Posterior vena cava (tissue), 2 donors: ENCODE results near the gene RPP25L. TPM values are rescaled to one million over a fixed set of nuclear protein-coding genes. Genes with fewer than 3 reads are reported as not detected.

Source experiments
- DNase-seq: peaks from one replicate; pipeline ENCODE4 v3.0.0-alpha.2; 2020; ENCODE audit warnings: low spot score
- intact Hi-C, 2 donors: fragments of 100-400 bp; cut with DNase I; formaldehyde crosslinking; loops; one replicate each; pipeline versions ENCODE4 v1.14.1 to v1.14.2; 2022 to 2023
- total RNA-seq, 2 donors: library from RNA; stranded (reverse); fragmentation: NEBNext Ultra II Directional; extraction: Animal tissue kit (Norgen Biotek cat#: 25700); gene quantifications; one replicate each; pipeline ENCODE4 v1.2.1, GENCODE V29; 2021
- donor health status: DM: yes; HTN: yes; CAD: no.
- donor health status: DM: yes; HTN: yes; CAD: no.

Gene RPP25L
- total RNA-seq, 2 donors from 2014 or later: 5.1 to 10.8 TPM

DNA sequence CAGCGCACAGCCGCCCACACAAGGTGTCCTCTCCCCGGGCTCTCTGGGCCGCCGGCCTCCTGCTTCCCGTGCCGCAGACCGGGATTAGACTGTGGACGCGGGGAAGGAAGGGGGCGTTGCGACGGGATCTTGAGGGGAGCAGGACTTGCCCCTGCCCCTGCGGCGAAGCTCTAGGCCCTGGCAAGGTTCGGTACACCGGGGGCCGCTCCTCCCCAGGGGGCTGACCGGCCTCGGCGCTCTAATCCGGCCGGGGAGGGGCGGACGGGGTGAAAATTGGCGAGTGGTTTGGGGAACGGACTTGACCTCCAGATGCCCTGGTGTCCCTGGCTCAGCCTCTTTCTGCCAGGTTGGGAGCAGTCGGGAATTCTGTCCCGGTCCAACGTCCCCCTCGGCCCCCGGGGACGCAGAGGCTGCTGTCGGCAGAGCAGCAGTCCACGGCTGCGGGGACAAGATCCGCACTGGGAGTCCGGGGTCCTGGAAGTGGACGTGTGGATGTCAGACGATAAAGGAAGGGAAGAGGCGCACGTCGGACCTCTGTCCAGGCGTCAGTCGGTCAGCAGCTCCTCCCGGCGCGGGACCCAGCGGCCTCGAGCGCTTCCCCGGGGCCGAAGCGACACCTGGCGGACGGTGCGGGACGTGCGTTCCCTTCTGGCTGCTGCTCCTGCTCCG is 20.5 kb downstream of the RPP25L start:
- intact Hi-C loops: loop anchor here (5.0 to 10.0 kb wide), 3 partner anchors 44 to 187 kb away; no protein-coding TSS in a partner anchor

DNA sequence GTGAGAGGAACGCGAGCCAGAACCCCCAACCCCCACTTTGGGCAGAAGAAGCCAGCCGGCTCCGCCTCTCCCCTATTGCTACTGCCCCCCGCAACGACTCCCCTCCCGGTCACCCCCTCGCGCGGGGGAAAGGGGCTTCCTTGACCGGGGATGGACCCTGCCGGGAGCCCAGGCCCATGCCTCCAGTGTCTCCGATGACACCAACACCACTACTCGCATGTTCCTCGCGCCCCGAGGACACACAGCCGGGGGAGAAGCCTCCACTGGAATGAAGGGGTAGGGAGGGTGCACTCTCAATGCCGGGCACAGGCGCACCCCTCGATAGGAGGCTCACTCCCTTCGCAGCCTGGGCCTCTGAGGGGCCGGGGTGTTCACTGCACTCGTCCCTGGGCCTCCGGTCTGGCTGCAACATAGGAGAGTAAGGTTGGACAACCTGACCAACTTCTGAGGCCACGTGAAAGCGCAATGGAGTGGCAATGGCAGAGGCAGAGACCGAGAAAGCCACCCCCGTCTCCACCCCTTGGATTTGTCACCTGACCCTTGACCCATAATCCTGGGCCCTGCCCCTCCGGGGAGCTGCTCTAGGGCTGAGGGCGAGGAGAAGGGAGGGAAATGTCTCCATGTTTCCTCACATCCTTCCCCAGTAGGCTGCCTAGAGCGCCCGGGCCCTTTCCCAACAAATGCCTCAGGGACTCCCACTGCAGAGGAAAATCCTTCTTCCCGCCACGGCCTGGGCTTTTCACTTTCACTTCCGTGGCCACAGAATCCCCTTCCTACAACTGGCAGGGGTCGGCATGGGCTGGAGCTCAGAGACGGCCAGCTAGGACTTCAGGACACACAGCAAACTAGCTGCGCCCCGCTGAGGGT is 21.3 kb downstream of the RPP25L start:
- no peak for DNase-seq
- intact Hi-C loops: loop anchor here (5.0 to 10.0 kb wide), 3 partner anchors 43 to 186 kb away; no protein-coding TSS in a partner anchor

More for the DNA sequence above, 20.5 kb downstream of the RPP25L start:
- peak; percentile 97 for DNase-seq

DNA sequence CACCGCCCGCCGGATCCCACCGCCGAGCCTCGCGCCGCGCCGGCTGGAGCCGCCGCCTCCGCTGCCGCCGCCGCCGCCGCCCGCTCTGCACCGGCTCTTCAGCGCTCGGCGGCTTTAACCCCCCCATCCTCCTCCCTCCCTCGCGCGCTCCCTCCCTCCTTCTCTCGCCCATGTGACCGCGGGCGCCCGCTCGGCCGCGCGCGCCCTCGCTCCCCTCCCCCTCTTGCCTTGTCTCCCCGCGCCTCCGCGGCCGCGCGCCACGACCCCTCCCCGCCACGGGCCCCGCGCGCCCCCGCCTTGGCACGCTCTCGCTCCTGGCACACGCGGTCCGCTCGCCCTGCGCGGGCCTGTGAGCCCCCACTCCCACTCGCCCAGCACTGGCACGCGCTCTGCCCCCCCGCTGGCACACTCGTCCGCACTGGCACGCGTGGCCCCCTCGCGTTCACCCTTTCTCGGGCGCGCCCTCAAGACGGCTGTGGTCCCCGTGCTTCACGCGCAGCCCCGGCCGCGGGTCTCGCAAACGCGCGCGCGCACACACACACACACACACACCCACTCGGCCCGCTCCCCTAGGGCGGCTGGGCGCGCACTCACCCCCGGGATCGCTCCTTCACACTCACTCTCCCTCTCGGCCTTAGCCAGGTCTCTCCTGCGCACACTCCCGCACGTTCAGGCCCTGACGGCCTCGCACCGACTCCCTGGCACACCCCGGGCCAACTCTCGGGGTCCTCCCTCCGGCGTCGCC is 22.1 kb downstream of the RPP25L start, which contains the start of gene CNTFR:
TSS of gene CNTFR (minus strand) at position 89 of the 745 bp plus-strand sequence. CDS start 20,743 bp downstream, outside the sequence.
- DNase-seq: peak; percentile 84
- intact Hi-C loops: loop anchor here (5.0 to 10.0 kb wide), 3 partner anchors 43 to 185 kb away; no protein-coding TSS in a partner anchor

DNA sequence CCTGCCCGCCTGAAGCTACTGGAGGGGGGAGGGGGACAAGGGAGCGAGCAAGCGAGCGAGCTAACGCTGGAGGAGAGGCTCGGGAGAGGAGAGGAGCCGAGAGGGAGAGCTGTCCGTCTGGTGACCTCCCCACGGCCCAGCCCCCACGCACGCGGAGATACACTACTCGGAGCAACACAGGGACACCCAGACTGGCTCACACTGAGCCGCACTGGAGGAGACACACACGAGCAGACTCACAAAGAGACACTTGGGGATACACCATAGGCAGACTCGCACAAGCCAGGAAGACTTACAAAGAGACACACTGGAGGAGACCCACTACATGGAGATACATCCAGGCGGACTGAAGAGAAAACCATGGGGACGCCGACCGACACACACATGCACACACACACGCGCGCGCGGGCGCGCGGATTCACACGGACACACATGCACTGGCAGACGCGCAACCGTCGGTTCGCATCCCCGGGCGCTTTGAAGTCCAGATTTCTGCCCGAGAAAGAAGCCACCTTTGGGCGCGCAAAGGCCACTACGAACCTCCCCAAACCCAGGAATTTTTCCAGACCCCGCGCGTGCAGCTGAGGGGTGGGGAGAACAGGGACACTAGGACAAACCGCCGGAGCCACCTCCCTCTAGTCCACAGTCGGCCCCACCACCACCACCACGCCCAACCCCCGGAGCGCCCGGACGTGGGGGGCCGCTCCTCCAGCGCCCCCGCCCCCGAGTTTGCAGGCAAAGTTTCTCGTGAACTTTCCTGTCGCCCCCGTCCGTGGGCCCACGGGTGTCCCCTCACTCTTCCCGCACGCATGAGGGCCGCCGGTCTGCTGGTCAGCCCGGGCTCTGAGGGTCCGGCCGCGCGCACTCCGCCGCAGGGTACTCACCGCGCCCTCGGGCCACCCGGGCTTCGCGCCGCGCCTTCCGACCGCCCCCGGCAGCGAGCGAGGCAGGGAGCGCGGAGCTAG is 22.9 kb downstream of the RPP25L start:
- intact Hi-C loops: loop anchor here in 1 of 2 donors (10.0 kb wide), 1 partner anchor 184 kb away; no protein-coding TSS in a partner anchor
- DNase-seq: no peak

DNA sequence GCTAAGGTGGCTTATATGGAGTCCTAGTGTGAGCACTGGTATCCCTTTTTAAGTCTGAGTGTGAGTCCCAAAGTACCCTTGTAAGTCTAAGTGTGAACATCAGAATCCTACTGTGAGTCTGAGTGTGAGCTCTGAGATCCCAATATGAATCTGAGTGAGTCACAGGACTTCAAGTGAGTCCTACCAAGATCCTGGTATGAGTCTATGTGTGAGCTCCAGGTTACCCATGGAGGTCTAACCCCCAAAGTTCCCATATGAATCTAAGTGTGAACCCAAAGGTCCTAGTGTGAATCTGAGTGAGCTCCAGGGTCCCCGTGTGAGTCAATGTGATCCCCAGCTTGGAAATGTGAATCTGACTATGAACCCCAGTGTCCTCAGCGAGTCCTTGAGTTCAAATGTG is 24.6 kb downstream of the RPP25L start:
- DNase-seq: no peak
- intact Hi-C loops: loop anchor here in 1 of 2 donors (10.0 kb wide), 1 partner anchor 182 kb away; no protein-coding TSS in a partner anchor

DNA sequence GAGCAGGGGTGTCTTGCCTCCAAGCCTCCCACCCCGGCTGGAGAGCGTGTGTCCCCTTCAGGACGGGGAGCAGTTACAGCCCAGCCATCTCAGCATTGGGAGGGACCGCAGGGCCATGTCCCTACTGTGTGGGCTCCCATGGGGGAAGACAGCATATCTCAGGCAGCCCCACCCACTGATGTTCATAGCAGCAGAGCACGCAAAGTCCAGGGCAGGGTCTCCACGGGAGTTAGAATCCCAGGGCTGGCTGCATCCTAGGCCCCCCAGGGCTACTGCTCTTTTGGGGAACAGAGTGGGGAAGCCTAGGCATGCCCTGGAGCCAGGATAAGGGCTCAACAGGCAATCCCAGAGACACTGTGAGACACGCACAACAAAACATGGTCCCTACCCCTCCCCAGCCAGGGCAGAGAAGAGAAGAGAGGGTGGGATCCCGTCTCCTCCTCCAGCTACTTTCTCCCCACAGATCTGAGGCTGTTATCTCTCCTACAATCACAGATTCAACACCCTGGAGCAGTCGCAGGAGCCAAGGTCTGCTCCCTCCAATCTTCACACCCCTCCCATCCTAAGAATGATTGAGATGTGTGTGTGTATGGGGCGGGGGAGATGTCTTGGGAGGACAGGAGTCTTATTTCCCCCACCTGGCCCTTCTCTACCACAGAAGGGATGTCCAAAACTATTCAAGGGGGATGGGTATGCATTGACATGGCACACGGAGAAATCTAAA is 25.8 kb downstream of the RPP25L start:
- intact Hi-C loops: loop anchor here in 1 of 2 donors (10.0 kb wide), 1 partner anchor 181 kb away; no protein-coding TSS in a partner anchor
- no peak for DNase-seq

DNA sequence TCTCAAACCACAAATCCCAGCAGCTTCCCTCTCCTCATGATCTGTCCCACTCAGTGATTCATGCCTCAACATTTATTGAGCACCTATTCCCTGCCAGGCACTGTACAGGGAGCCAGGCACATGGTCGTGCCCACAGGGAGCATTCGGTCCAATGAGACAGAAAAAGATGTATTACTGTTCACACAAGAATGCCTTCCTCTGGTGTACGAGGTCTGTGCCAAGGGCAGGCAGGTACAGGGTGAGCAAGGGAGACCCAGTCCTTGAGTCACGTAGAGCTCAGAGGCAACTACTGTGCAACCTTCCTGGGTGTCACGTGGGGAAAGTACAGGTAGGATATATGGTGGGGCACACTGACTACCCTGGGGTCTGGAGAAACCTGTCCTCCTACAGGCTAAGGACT is 26.9 kb downstream of the RPP25L start:
- DNase-seq: no peak
- intact Hi-C loops: loop anchor here in 1 of 2 donors (10.0 kb wide), 1 partner anchor 180 kb away; no protein-coding TSS in a partner anchor

DNA sequence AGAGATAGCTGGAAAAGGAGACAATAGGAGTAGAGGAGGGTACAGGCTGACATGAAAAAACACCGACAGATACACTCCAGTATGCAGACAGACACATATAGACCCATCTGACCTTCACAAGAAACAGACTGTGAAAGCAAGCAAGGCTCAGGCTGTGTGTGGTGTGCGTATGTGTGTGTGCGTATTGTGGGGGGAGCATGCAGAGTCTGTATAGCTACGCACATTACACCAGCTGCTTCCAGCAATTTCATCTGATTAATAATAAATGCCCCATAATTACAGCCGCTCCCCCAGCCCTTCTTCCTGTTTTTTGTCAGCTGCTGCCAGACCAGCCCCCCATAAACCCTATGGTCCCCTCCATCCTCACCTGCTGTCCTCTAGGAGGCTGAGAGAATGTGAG is 29.1 kb downstream of the RPP25L start:
- intact Hi-C loops: loop anchor here in 1 of 2 donors (10.0 kb wide), 1 partner anchor 178 kb away; no protein-coding TSS in a partner anchor
- no peak for DNase-seq

DNA sequence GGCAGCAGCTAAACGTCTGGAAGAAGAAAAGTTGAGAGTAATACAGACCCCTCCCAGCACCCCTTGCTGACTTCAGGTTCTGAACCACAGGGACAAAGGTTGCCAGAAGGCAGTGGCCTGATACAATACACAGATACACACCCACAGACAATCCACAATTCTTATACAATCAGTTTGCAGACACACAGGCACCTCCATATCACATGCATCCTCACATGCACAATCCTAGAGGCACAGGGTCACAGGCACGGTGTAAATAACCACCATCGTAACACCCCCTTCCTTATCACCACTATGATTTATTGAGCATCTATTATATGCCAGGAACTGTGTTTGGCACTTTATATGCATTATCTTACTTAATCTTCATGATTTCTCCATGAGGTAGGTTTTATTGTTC is 30.6 kb downstream of the RPP25L start:
- no peak for DNase-seq
- intact Hi-C loops: loop anchor here in 1 of 2 donors (10.0 kb wide), 1 partner anchor 177 kb away; no protein-coding TSS in a partner anchor

DNA sequence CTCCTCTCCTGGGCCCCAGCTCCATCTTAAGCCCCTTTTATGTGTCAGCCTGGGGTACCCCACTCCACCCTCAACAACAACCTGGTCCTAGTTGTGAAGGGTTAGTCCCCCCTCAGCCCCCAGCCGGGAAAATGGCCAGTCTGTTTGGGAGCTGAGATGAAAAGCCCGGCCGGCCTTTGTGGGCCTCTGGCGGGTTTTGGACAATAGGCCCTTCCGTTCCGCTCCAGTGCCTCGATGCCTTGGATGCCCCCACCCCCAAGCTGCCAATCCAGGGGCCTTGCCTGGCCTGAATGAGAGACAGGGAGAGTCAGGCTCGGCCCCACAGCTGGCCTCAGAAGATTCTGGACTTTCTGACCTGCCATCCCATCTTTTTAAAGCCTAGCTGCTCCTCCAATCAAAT is 31.5 kb downstream of the RPP25L start:
- DNase-seq: no peak
- intact Hi-C loops: loop anchor here in 1 of 2 donors (10.0 kb wide), 1 partner anchor 176 kb away; no protein-coding TSS in a partner anchor

DNA sequence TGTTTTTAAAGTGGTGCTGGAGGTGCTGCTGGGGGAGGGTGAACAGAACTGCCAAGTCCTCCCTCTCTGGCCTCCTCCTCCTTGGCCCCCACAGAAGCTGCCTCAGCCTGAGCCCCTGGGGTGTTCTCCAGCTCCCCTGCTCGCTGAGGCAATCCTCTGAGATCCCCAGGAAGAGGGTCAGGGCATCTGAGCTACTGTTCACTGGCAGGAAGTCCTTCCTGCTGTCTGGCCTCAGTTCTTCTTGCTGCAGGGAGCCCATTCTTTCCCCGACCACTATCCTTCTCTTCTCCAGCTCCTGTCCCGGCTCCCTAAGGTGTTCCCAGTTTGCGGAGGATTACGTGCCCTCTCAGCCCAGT is 32.1 kb downstream of the RPP25L start:
- DNase-seq: no peak

DNA sequence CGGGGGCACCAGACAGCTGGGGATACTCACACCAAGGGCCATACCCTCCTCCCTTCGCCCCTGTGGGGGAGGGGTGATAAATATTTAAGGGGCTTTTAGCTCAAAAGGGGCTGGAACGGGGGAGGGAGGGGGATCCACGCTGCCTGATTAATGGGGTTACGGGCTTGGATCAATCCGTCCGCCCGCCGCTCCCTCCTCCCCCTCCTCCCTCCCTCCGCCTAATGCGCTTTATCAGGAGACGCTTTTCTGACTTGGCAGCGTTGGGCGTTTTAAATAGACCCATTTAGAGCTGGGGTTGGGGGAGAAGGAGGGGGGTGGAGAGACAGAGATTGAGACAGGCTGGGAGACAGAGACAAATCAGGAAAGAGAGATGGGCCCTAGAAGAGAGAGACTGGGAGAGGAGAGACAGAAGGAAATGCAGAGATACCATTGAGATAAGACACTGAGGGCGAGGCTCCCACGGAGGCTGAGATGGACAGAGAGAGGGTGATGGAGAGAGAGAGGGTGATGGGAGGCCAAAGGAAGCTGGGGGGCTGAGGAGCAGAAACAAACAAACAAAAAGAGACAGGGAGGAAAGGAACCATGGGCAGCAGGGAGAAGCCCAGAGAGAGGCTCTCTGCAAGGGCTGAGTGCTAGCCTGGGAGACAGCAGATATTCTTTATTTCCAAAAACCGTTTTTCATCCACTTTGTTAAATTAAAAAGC is 32.6 kb downstream of the RPP25L start:
- DNase-seq: no peak
- intact Hi-C loops: no loop called here

More for the DNA sequence above, 32.1 kb downstream of the RPP25L start:
- intact Hi-C loops: loop anchor here in 1 of 2 donors (10.0 kb wide), 1 partner anchor 175 kb away; no protein-coding TSS in a partner anchor

DNA sequence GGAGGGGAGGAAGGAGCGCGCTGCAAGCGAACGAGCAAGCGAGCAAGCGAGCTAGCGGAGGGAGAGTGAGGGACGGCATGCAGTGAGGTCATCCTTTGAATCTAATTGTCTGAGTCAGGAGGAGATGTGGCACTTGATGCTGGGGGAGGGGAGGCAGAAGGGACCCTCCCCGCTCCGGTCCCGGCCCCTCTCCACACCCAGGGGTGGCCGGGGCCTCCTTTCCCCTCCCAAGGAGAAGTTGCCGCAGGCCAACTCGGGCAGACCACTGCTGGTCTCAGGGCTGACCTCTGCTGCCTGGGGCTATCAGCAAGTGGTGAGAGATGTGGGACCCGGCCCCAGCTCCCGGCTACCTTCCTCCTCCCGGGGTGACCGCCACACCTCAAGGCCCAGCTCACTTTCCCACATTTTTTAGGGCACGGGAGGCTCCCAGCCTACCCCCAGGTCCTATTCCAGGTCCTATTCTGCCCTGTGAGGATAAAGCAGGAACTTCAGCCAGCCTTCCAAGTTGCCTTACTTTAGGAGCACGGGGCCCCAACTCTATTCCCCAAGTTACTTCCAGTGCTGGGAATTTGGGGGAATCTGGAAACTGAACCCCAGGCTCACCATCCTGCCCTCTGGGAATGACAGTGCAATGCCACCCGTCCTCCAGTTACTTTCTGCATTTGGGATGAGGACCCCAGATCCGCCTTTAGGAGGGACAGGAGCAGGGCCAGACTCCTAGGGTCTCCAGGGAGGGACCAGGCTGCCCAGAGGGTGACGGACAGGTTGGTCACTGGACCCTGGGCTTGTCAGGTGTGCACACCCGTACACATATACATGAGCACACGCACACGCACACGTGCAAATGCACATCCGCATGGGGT is 33.4 kb downstream of the RPP25L start:
- DNase-seq: no peak
- intact Hi-C loops: no loop called here

DNA sequence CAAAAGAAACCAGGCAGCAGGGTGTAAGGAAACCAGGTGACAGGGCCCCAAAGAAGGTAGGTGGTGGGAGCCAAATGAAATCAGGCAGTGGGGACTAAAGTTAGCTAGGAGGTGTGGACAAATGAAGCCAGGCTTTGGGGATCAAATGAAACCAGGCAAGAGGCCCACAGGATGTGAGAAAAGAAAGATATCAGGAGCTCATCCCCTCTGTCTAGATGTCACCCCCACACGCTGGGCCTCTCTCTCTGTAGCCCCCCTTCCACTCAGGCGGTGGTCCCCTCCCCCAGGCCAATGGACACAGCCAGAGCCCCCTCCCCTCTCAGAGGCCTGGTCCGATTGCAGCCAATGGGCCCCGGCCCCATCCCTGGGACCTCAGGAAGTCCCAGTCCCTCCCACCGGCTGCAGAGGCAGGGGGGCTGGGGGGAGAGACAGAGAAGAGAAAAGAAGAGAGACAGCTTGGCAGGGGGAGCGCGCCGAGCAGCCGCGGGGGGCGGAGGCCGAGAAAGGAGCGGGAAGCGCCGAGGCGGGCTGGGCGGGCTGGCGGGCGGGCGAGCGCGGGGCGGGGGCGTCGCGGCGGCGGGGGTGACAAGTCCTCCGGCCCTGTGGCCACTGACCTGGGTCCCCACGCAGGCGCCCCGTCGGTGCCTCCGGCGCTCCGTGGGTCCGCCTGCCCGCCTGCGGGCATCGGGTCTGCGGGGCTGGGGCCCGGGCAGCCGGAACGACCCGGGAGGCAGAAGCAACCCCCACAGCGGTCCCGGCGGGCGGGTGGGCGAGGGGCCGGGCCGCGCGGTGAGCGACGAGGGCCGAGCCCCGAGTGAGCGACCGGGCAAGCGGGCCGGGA is 34.3 kb downstream of the RPP25L start:
- intact Hi-C loops: no loop called here
- no peak for DNase-seq
